ENCODE data around the gene ALG2. TPM values are rescaled to one million over a fixed set of nuclear protein-coding genes. Genes with fewer than 3 reads are reported as not detected.

The ALG2 gene
- total and polyA plus RNA-seq, 2 of the 13 experiments (the other 11 are each of a cell fraction or from before 2014, with no cell fraction given) = 46.2 to 49.0 TPM

GRCh38 chr9:99171225-99172123, 50.3 kb downstream of the ALG2 start:
- DNase-seq (ENCODE audit: low spot score) (no peak), ATAC-seq (no peak), FAIRE-seq (no peak)
- BruUV-seq (replicated peaks) = no TSS peak
- Histone ChIP-seq H3K9me3 (ENCODE audit: low read length) (no peaks in the 10 kb centered on the region), H3K4me2 (ENCODE audit: low read depth, low read length) (peak overlapping the region; percentile 72), H2AFZ (ENCODE audit: low read length) (no peak overlapping the region), H4K20me1 (ENCODE audit: insufficient read depth, low read length) (no peaks in the 10 kb centered on the region), H3K4me1 (ENCODE audit: insufficient read depth, low read length) (peaks cover 71% of the 10 kb centered on the region), H3K27ac (ENCODE audit: extremely low read length, insufficient read depth, low read length) (no peak overlapping the region), H3K9ac (ENCODE audit: insufficient read depth, low read depth, low read length) (no peak overlapping the region), H3K27me3 (ENCODE audit: control insufficient read depth in 1 of 2, insufficient read depth in 2 of 2, low read length in 2 of 2) (peaks cover 5 to 6% of the 10 kb centered on the region in 2 experiments; a peak in 3 of 5 replicates), H3K36me3 (replicated peaks in 1 of 2; ENCODE audit: control insufficient read depth in 1 of 2, insufficient read depth in 2 of 2, low read length in 2 of 2) (no peaks in the 10 kb centered on the region), H3K4me3 (replicated peaks in 1 of 3; ENCODE audit: insufficient read depth in 1 of 3, low read depth in 2 of 3, low read length in 3 of 3) (peak overlapping the region in 1 of 3 experiments; percentile 7; a peak in 2 of 6 replicates), H3K79me2 (ENCODE audit: insufficient read depth, low read length) (no peaks in the 10 kb centered on the region)
- intact Hi-C loops (cut with micrococcal nuclease; ENCODE audit: unreplicated experiment) (loop anchor here (1.0 to 5.0 kb wide), 3 partner anchors 51 to 1256 kb away; partner anchors contain the start of genes MSANTD3, NR4A3 and SEC61B), in situ Hi-C loops (cut with HindIII; ENCODE audit: extremely low pct_ligation_motif_present, low pct_unique_long_range_greater_than_20kb) (loop anchor here (25.0 kb wide), 1 partner anchor 1416 kb away; the partner anchor contains the start of gene CAVIN4)
- TF ChIP-seq ZNF724P (CRISPR knock-in tag; IDR thresholded peaks at IDR 0.05; ENCODE audit: borderline replicate concordance) (no peak), ATF3 (CRISPR knock-in tag; IDR thresholded peaks at IDR 0.05) (no peak), ZNF775 (CRISPR knock-in tag; IDR thresholded peaks at IDR 0.05; ENCODE audit: borderline replicate concordance) (no peak), ZNF878 (CRISPR knock-in tag; IDR thresholded peaks at IDR 0.05) (no peak), PCBP2 (optimal IDR thresholded peaks at IDR 0.05; ENCODE audit: low read depth, low read length, poor library complexity, severe bottlenecking) (no peak), KDM2A (CRISPR knock-in tag; IDR thresholded peaks at IDR 0.05; ENCODE audit: borderline replicate concordance, low read depth) (no peak), DRAP1 (CRISPR knock-in tag; IDR thresholded peaks at IDR 0.05) (no peak), MBD4 (IDR thresholded peaks at IDR 0.05; ENCODE audit: borderline replicate concordance, low read length) (no peak), ZC3H4 (CRISPR knock-in tag; IDR thresholded peaks at IDR 0.05; ENCODE audit: borderline replicate concordance) (no peak), ATAD3A (CRISPR knock-in tag; IDR thresholded peaks at IDR 0.05) (no peak), ZNF619 (CRISPR knock-in tag; IDR thresholded peaks at IDR 0.05) (no peak), ZSCAN20 (CRISPR knock-in tag; IDR thresholded peaks at IDR 0.05; ENCODE audit: borderline replicate concordance) (no peak), GLMP (CRISPR knock-in tag; IDR thresholded peaks at IDR 0.05; ENCODE audit: borderline replicate concordance) (no peak), KLF12 (CRISPR knock-in tag; IDR thresholded peaks at IDR 0.05; ENCODE audit: borderline replicate concordance) (no peak), TEF (CRISPR knock-in tag; IDR thresholded peaks at IDR 0.05) (no peak), HOXA5 (CRISPR knock-in tag; IDR thresholded peaks at IDR 0.05) (no peak), DZIP1 (CRISPR knock-in tag; IDR thresholded peaks at IDR 0.05) (no peak)
- ChIA-PET CTCF (ENCODE audit: low intra/inter-chr PET ratio, low total read pairs) (no interaction called here), POLR2A (interaction anchor here (1.3 to 2.8 kb wide), 2 partner anchors 51 to 650 kb away, joined by 4 to 21 read pairs; partner anchors contain the start of genes ALG2, NR4A3 and SEC61B)
- 46% methylated on average over 15 of the region's 15 CpGs for WGBS (ENCODE audit: low lambda C conversion rate)

Measured in HepG2 (cell line).